ENCODE data around the gene ZNF618. TPM values are rescaled to one million over a fixed set of nuclear protein-coding genes. Genes with fewer than 3 reads are reported as not detected.

Gene ZNF618
- polyA plus RNA-seq, 3 donors, result 0.53 to 1.9 (median 0.78) TPM

GRCh38 chr9:114002271-114002985 lies 126.3 kb downstream of the ZNF618 start:
- H3K9ac ChIP-seq (ENCODE audit: insufficient read depth, low read length, poor library complexity, severe bottlenecking), result no peak overlapping the region
- H3K4me1 Mint-ChIP-seq, result peaks cover 22% of the 10 kb centered on the region
- H3K4me1 ChIP-seq (ENCODE audit: control insufficient read depth in 1 of 2, insufficient read depth in 2 of 2, low read length in 2 of 2), result peaks cover 10 to 11% of the 10 kb centered on the region in 2 donors
- peaks cover 19 to 24% of the 10 kb centered on the region in 2 donors for H3K36me3 Mint-ChIP-seq
- no peaks in the 10 kb centered on the region for H3K9me3 ChIP-seq (replicated peaks in 1 of 2; ENCODE audit: control insufficient read depth in 1 of 2, insufficient read depth in 1 of 2, low read length in 2 of 2)
- no peak overlapping the region for H2AFZ ChIP-seq (ENCODE audit: insufficient read depth, low read depth, low read length, poor library complexity, severe bottlenecking)
- 93% methylated on average over 5 of the region's 14 CpGs for WGBS (ENCODE audit: insufficient coverage)
- H3K27me3 ChIP-seq (ENCODE audit: control insufficient read depth in 2 of 2, insufficient read depth in 2 of 2, low read length in 2 of 2), result no peaks in the 10 kb centered on the region
- intact Hi-C loops (cut with micrococcal nuclease), result loop anchor here in 1 of 2 donors (10.0 kb wide), 1 partner anchor 68 kb away; no protein-coding TSS in a partner anchor
- no peak overlapping the region for H3K4me3 Mint-ChIP-seq
- no peaks in the 10 kb centered on the region for H4K20me1 ChIP-seq (ENCODE audit: insufficient read depth, low read length)
- no peak for TF ChIP-seq CTCF (IDR thresholded peaks at IDR 0.05)
- no peak for DNase-seq
- no peak overlapping the region for H3K27ac ChIP-seq (ENCODE audit: low read depth in 1 of 2, low read length in 2 of 2)
- no peaks in the 10 kb centered on the region for H3K79me2 ChIP-seq (ENCODE audit: insufficient read depth, low read length)
- H3K36me3 ChIP-seq (replicated peaks in 1 of 2; ENCODE audit: control insufficient read depth in 1 of 2, insufficient read depth in 2 of 2, low read length in 2 of 2), result no peaks in the 10 kb centered on the region
- H3K27me3 Mint-ChIP-seq (ENCODE audit: low read depth in 3 of 3), result peaks cover 4 to 8% (median 5%) of the 10 kb centered on the region in 3 donors
- H3K27ac Mint-ChIP-seq, result no peak overlapping the region
- peaks cover 0 to 5% (median 0%) of the 10 kb centered on the region in 7 donors for H3K9me3 Mint-ChIP-seq
- H3K4me3 ChIP-seq (replicated peaks in 1 of 3; ENCODE audit: low read depth in 2 of 3, low read length in 3 of 3), result no peak overlapping the region
- H3K4me2 ChIP-seq (replicated peaks; ENCODE audit: extremely low read depth, low read length, poor library complexity, severe bottlenecking), result no peak overlapping the region

GRCh38 chr9:114002986-114003350 lies 126.9 kb downstream of the ZNF618 start:
- Histone ChIP-seq H3K27me3 (ENCODE audit: control insufficient read depth in 2 of 2, insufficient read depth in 2 of 2, low read length in 2 of 2) (no peaks in the 10 kb centered on the region), H3K36me3 (replicated peaks in 1 of 2; ENCODE audit: control insufficient read depth in 1 of 2, insufficient read depth in 2 of 2, low read length in 2 of 2) (no peaks in the 10 kb centered on the region), H4K20me1 (ENCODE audit: insufficient read depth, low read length) (no peaks in the 10 kb centered on the region), H3K9me3 (replicated peaks in 1 of 2; ENCODE audit: control insufficient read depth in 1 of 2, insufficient read depth in 1 of 2, low read length in 2 of 2) (no peaks in the 10 kb centered on the region), H3K4me2 (replicated peaks; ENCODE audit: extremely low read depth, low read length, poor library complexity, severe bottlenecking) (no peak overlapping the region), H2AFZ (ENCODE audit: insufficient read depth, low read depth, low read length, poor library complexity, severe bottlenecking) (no peak overlapping the region), H3K27ac (ENCODE audit: low read depth in 1 of 2, low read length in 2 of 2) (no peak overlapping the region), H3K4me3 (replicated peaks in 1 of 3; ENCODE audit: low read depth in 2 of 3, low read length in 3 of 3) (no peak overlapping the region), H3K79me2 (ENCODE audit: insufficient read depth, low read length) (no peaks in the 10 kb centered on the region), H3K9ac (ENCODE audit: insufficient read depth, low read length, poor library complexity, severe bottlenecking) (no peak overlapping the region), H3K4me1 (ENCODE audit: control insufficient read depth in 1 of 2, insufficient read depth in 2 of 2, low read length in 2 of 2) (peaks cover 10 to 11% of the 10 kb centered on the region in 2 donors)
- peaks cover 22% of the 10 kb centered on the region for H3K4me1 Mint-ChIP-seq
- WGBS (ENCODE audit: insufficient coverage), result 89% methylated on average over 3 of the region's 5 CpGs
- H3K27me3 Mint-ChIP-seq (ENCODE audit: low read depth in 3 of 3), result peaks cover 5 to 8% (median 6%) of the 10 kb centered on the region in 3 donors
- DNase-seq, result no peak
- intact Hi-C loops (cut with micrococcal nuclease), result loop anchor here in 1 of 2 donors (10.0 kb wide), 1 partner anchor 68 kb away; no protein-coding TSS in a partner anchor
- no peak overlapping the region for H3K4me3 Mint-ChIP-seq
- H3K36me3 Mint-ChIP-seq, result peaks cover 19 to 27% of the 10 kb centered on the region in 2 donors
- TF ChIP-seq CTCF (IDR thresholded peaks at IDR 0.05), result no peak
- no peak overlapping the region for H3K27ac Mint-ChIP-seq
- H3K9me3 Mint-ChIP-seq, result peaks cover 0 to 5% (median 0%) of the 10 kb centered on the region in 7 donors

All from CD14-positive monocyte (primary cell).